Measurements from ENCODE around the gene TMC7. TPM values are rescaled to one million over a fixed set of nuclear protein-coding genes. Genes with fewer than 3 reads are reported as not detected.
A peak's percentile ranks its signal among the peaks of the same experiment; 100 is the strongest.

TMC7 gene
- total and polyA plus RNA-seq, 2 of the 13 experiments (the other 11 are each of a cell fraction or from before 2014, with no cell fraction given): 1.2 to 5.1 TPM

DNA sequence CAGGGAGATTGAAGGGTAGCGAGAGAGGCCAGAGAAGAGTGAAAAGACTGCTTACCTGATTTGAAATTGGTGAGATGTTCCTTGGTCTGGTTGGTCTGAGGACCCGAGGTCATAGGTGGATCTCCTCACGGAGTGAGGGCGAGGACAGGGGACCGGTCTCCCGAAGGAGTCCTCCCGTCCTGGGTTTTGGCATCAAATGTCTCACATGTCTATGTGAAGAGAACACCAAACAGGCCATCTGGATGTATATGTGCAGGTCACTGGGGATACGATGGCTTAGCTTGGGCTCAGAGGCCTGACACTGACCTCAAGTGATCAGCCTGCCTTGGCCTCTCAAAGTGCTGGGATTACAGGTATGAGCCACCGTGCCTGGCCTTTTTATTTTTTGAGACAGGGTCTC lies 13.3 kb downstream of the TMC7 start (continued):
- TF ChIP-seq RXRA (CRISPR knock-in tag; IDR thresholded peaks at IDR 0.05): peak; percentile 2; the same call in 1 of the 2 replicates
- 0 out of 2 replicates have a peak, but pooled peaks have one; percentile 53 for TF ChIP-seq EED (CRISPR knock-in tag; IDR thresholded peaks at IDR 0.05)

GRCh38 chr16:18999045-18999393 lies 15.3 kb downstream of the TMC7 start:
- Histone ChIP-seq H3K27me3 (ENCODE audit: control insufficient read depth in 1 of 2, insufficient read depth in 2 of 2, low read length in 2 of 2) (no peaks in the 10 kb centered on the region), H3K4me3 (replicated peaks in 1 of 3; ENCODE audit: insufficient read depth in 1 of 3, low read depth in 2 of 3, low read length in 3 of 3) (no peak overlapping the region), H3K36me3 (replicated peaks in 1 of 2; ENCODE audit: control insufficient read depth in 1 of 2, insufficient read depth in 2 of 2, low read length in 2 of 2) (no peaks in the 10 kb centered on the region), H3K9me3 (ENCODE audit: low read length) (no peaks in the 10 kb centered on the region), H3K27ac (ENCODE audit: extremely low read length, insufficient read depth, low read length) (no peak overlapping the region), H3K4me1 (ENCODE audit: insufficient read depth, low read length) (peaks cover 65% of the 10 kb centered on the region), H3K79me2 (ENCODE audit: insufficient read depth, low read length) (no peaks in the 10 kb centered on the region), H2AFZ (ENCODE audit: low read length) (no peak overlapping the region), H3K9ac (ENCODE audit: insufficient read depth, low read depth, low read length) (0 out of 2 replicates have a peak overlapping the region, but pooled peaks have one; percentile 10), H4K20me1 (ENCODE audit: insufficient read depth, low read length) (no peaks in the 10 kb centered on the region), H3K4me2 (ENCODE audit: low read depth, low read length) (peak overlapping the region; percentile 48; the same call in 1 of the 2 replicates)
- ChIA-PET CTCF (ENCODE audit: low intra/inter-chr PET ratio, low total read pairs) (interaction anchor here (1.4 kb wide), 1 partner anchor 16 kb away, joined by 4 read pairs; no protein-coding TSS in a partner anchor), POLR2A (interaction anchor here (0.6 to 2.3 kb wide), 11 partner anchors 8 to 197 kb away, joined by 3 to 16 read pairs (median 5); partner anchors contain the start of genes ARL6IP1, COQ7, ITPRIPL2 and TMC7)
- ATAC-seq (peak; percentile 9), DNase-seq (ENCODE audit: low spot score) (no peak), FAIRE-seq (no peak)
- BruUV-seq (replicated peaks): no TSS peak
- intact Hi-C loops (cut with micrococcal nuclease; ENCODE audit: unreplicated experiment): no loop called here
- in situ Hi-C loops (cut with HindIII; ENCODE audit: extremely low pct_ligation_motif_present, low pct_unique_long_range_greater_than_20kb): no loop called here
- WGBS (ENCODE audit: low lambda C conversion rate): 51% methylated on average over 4 of the region's 4 CpGs
- TF ChIP-seq, protein P1, sequence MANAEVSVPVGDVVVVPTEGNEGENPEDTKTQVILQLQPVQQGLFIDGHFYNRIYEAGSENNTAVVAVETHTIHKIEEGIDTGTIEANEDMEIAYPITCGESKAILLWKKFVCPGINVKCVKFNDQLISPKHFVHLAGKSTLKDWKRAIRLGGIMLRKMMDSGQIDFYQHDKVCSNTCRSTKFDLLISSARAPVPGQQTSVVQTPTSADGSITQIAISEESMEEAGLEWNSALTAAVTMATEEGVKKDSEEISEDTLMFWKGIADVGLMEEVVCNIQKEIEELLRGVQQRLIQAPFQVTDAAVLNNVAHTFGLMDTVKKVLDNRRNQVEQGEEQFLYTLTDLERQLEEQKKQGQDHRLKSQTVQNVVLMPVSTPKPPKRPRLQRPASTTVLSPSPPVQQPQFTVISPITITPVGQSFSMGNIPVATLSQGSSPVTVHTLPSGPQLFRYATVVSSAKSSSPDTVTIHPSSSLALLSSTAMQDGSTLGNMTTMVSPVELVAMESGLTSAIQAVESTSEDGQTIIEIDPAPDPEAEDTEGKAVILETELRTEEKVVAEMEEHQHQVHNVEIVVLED (CRISPR knock-in tag; IDR thresholded peaks at IDR 0.05; ENCODE audit: borderline replicate concordance): peak; percentile 38; the same call in 1 of the 2 replicates
- TF ChIP-seq ZNF75D (CRISPR knock-in tag; IDR thresholded peaks at IDR 0.05; ENCODE audit: borderline replicate concordance) (0 out of 2 replicates have a peak, but pooled peaks have one; percentile 0), ZNF292 (CRISPR knock-in tag; IDR thresholded peaks at IDR 0.05; ENCODE audit: borderline replicate concordance, low read depth) (peak; percentile 5; the same call in 1 of the 2 replicates), ZSCAN29 (CRISPR knock-in tag; conservative IDR thresholded peaks at IDR 0.05) (0 out of 2 replicates have a peak, but pooled peaks have one; percentile 37), NFKB2 (CRISPR knock-in tag; IDR thresholded peaks at IDR 0.05; ENCODE audit: borderline replicate concordance) (no peak), SALL1 (CRISPR knock-in tag; IDR thresholded peaks at IDR 0.05) (no peak), EZH2 (conservative IDR thresholded peaks at IDR 0.05; ENCODE audit: low read depth, low read length) (no peak), ZNF788 (CRISPR knock-in tag; IDR thresholded peaks at IDR 0.05; ENCODE audit: borderline replicate concordance) (no peak), HNRNPH1 (optimal IDR thresholded peaks at IDR 0.05; ENCODE audit: low read depth, low read length) (no peak), HNF1B (CRISPR knock-in tag; IDR thresholded peaks at IDR 0.05) (no peak; the same call in 1 of the 2 replicates), ZNF234 (CRISPR knock-in tag; conservative IDR thresholded peaks at IDR 0.05) (no peak), ATF7-NPFF (CRISPR knock-in tag; IDR thresholded peaks at IDR 0.05; ENCODE audit: low read depth) (0 out of 2 replicates have a peak, but pooled peaks have one; percentile 45), CBX5 (CRISPR knock-in tag; IDR thresholded peaks at IDR 0.05; ENCODE audit: borderline replicate concordance) (peak; percentile 8; the same call in 1 of the 2 replicates), EP300 (IDR thresholded peaks at IDR 0.05; ENCODE audit: low read depth in 2 of 2, low read length in 2 of 2) (no peak), EP300 (CRISPR knock-in tag; IDR thresholded peaks at IDR 0.05; ENCODE audit: borderline replicate concordance) (0 out of 2 replicates have a peak, but pooled peaks have one; percentile 0), ELF4 (CRISPR knock-in tag; IDR thresholded peaks at IDR 0.05; ENCODE audit: borderline replicate concordance) (no peak), ZNF143 (CRISPR knock-in tag; IDR thresholded peaks at IDR 0.05) (no peak)
